ENCODE data around the gene THBS3.

Gene THBS3

GRCh38 chr1:155174324-155175280, 33.1 kb downstream of the THBS3 start:
- no peak overlapping the region for H2AFZ ChIP-seq (ENCODE audit: low read depth, low read length)
- no peaks in the 10 kb centered on the region for H3K27me3 ChIP-seq (ENCODE audit: low read depth, low read length)
- H3K4me2 ChIP-seq (ENCODE audit: low read length): peak overlapping the region; percentile 91
- peaks cover 29% of the 10 kb centered on the region for H3K4me1 ChIP-seq (ENCODE audit: low read length)
- no peak overlapping the region for H3K27ac ChIP-seq (ENCODE audit: low read length)
- TF ChIP-seq, protein P1, sequence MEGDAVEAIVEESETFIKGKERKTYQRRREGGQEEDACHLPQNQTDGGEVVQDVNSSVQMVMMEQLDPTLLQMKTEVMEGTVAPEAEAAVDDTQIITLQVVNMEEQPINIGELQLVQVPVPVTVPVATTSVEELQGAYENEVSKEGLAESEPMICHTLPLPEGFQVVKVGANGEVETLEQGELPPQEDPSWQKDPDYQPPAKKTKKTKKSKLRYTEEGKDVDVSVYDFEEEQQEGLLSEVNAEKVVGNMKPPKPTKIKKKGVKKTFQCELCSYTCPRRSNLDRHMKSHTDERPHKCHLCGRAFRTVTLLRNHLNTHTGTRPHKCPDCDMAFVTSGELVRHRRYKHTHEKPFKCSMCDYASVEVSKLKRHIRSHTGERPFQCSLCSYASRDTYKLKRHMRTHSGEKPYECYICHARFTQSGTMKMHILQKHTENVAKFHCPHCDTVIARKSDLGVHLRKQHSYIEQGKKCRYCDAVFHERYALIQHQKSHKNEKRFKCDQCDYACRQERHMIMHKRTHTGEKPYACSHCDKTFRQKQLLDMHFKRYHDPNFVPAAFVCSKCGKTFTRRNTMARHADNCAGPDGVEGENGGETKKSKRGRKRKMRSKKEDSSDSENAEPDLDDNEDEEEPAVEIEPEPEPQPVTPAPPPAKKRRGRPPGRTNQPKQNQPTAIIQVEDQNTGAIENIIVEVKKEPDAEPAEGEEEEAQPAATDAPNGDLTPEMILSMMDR (IDR thresholded peaks at IDR 0.05; ENCODE audit: low read depth, low read length): no peak
- TF ChIP-seq EZH2phosphoT487 (IDR thresholded peaks at IDR 0.05; ENCODE audit: low read depth): no peak
- H3K36me3 ChIP-seq (replicated peaks; ENCODE audit: low read depth, low read length): peaks cover 17% of the 10 kb centered on the region
- H3K9me3 ChIP-seq (ENCODE audit: insufficient read depth, low read length): no peaks in the 10 kb centered on the region
- peak overlapping the region; percentile 95 for H3K9ac ChIP-seq (ENCODE audit: low read length)
- peaks cover 16% of the 10 kb centered on the region for H3K79me2 ChIP-seq (ENCODE audit: low read length)
- no peaks in the 10 kb centered on the region for H4K20me1 ChIP-seq (ENCODE audit: insufficient read depth, low read length)
- H3K4me3 ChIP-seq (ENCODE audit: low read length): peak overlapping the region; percentile 87

GRCh38 chr1:155173478-155174323, 34.0 kb downstream of the THBS3 start, which contains the start of gene TRIM46:
Gene TRIM46 (plus strand): TSS chr1:155173849. CDS start chr1:155173967, 118 bp downstream.
- H3K9me3 ChIP-seq (ENCODE audit: insufficient read depth, low read length): no peaks in the 10 kb centered on the region
- H3K27ac ChIP-seq (ENCODE audit: low read length): peak within 1 kb of the TSS; percentile 75
- no peaks in the 10 kb centered on the region for H4K20me1 ChIP-seq (ENCODE audit: insufficient read depth, low read length)
- H3K4me2 ChIP-seq (ENCODE audit: low read length): peak within 1 kb of the TSS; percentile 91
- H3K79me2 ChIP-seq (ENCODE audit: low read length): peaks cover 16% of the 10 kb centered on the region
- peak within 1 kb of the TSS; percentile 87 for H3K4me3 ChIP-seq (ENCODE audit: low read length)
- no peaks in the 10 kb centered on the region for H3K27me3 ChIP-seq (ENCODE audit: low read depth, low read length)
- peak within 1 kb of the TSS; percentile 95 for H3K9ac ChIP-seq (ENCODE audit: low read length)
- peaks cover 22% of the 10 kb centered on the region for H3K36me3 ChIP-seq (replicated peaks; ENCODE audit: low read depth, low read length)
- H3K4me1 ChIP-seq (ENCODE audit: low read length): peaks cover 29% of the 10 kb centered on the region
- H2AFZ ChIP-seq (ENCODE audit: low read depth, low read length): peak within 1 kb of the TSS; percentile 82
- TF ChIP-seq, protein P1 (IDR thresholded peaks at IDR 0.05; ENCODE audit: low read depth, low read length): 0 out of 2 replicates have a peak, but pooled peaks have one; percentile 17
- no peak for TF ChIP-seq EZH2phosphoT487 (IDR thresholded peaks at IDR 0.05; ENCODE audit: low read depth)

- Histone ChIP-seq H3K27me3 (ENCODE audit: low read depth, low read length) (no peaks in the 10 kb centered on the region), H3K36me3 (replicated peaks; ENCODE audit: low read depth, low read length) (peaks cover 21% of the 10 kb centered on the region), H4K20me1 (ENCODE audit: insufficient read depth, low read length) (no peaks in the 10 kb centered on the region), H3K4me1 (ENCODE audit: low read length) (peaks cover 31% of the 10 kb centered on the region), H3K9me3 (ENCODE audit: insufficient read depth, low read length) (no peaks in the 10 kb centered on the region), H3K4me2 (ENCODE audit: low read length) (peak within 1 kb of the TSS; percentile 91), H3K9ac (ENCODE audit: low read length) (peak within 1 kb of the TSS; percentile 95), H3K27ac (ENCODE audit: low read length) (peak within 1 kb of the TSS; percentile 75), H3K79me2 (ENCODE audit: low read length) (peaks cover 16% of the 10 kb centered on the region), H2AFZ (ENCODE audit: low read depth, low read length) (peak within 1 kb of the TSS; percentile 82), H3K4me3 (ENCODE audit: low read length) (peak within 1 kb of the TSS; percentile 87)
- TF ChIP-seq, protein P1 (IDR thresholded peaks at IDR 0.05; ENCODE audit: low read depth, low read length): peak; percentile 96
- TF ChIP-seq EZH2phosphoT487 (IDR thresholded peaks at IDR 0.05; ENCODE audit: low read depth): no peak
Observed at GRCh38 chr1:155172732-155173477, 34.8 kb downstream of the THBS3 start, which contains the start of gene KRTCAP2. Gene KRTCAP2 (minus strand): TSS chr1:155173304. CDS start chr1:155173224, 80 bp downstream.

Data from OCI-LY3 (cell line).